IMR-90 (cell line): Measurements from ENCODE around the gene CHMP1B. TPM values are rescaled to one million over a fixed set of nuclear protein-coding genes. Genes with fewer than 3 reads are reported as not detected.

ENCODE experiments used
- ATAC-seq: fragments of 200-7000 bp; cut with Tn5 transposase; 2 replicates; pipeline ENCODE4 v1.9.1; 2020; ENCODE audit warnings: low read depth, mild to moderate bottlenecking, moderate library complexity
- BruUV-seq: library from RNA; stranded (reverse); fragments of 400-500 nt; replicated peaks from 2 replicates; lab custom pipeline; 2021; lab: Mats Ljungman, UMichigan
- CTCF ChIA-PET: fragments of 300-600 bp; formaldehyde crosslinking; extraction: SDS; loops from one replicate; lab custom pipeline; 2021; ENCODE audit warnings: antibody characterized with exemption; lab: Yijun Ruan, JAX
- POLR2A ChIA-PET: fragments of 300-600 bp; sonication (Branson Sonifier 250); formaldehyde crosslinking; loops from one replicate; lab custom pipeline; 2022; ENCODE audit warnings: antibody characterized with exemption; ENCODE audit not compliant: unreplicated experiment; lab: Charles Lee
- DNase-seq: peaks from one replicate; pipeline ENCODE4 v3.0.0; 2013
- H2AFZ ChIP-seq: replicated peaks from 2 replicates; pipeline ENCODE3; 2013; ENCODE audit warnings: low read length, mild to moderate bottlenecking; ENCODE audit not compliant: poor library complexity
- H2AK5ac ChIP-seq: 2 replicates; pipeline ENCODE4 v1.6.1; 2013; ENCODE audit warnings: low read depth, low read length, inconsistent platforms
- H2AK9ac ChIP-seq: replicated peaks from 2 replicates; pipeline ENCODE3; 2013; ENCODE audit warnings: mild to moderate bottlenecking, low read depth, low read length, moderate library complexity; ENCODE audit not compliant: poor library complexity
- H2BK120ac ChIP-seq: 2 replicates; pipeline ENCODE4 v1.6.1; 2013; ENCODE audit warnings: low read depth, low read length, inconsistent platforms
- H2BK15ac ChIP-seq: 3 replicates; pipeline ENCODE4 v1.6.1; 2013; ENCODE audit warnings: low read depth, low read length, inconsistent platforms
- H2BK20ac ChIP-seq: 2 replicates; pipeline ENCODE4 v1.6.1; 2013; ENCODE audit warnings: low read depth, mild to moderate bottlenecking, inconsistent platforms, low read length, moderate library complexity
- H2BK5ac ChIP-seq: 2 replicates; pipeline ENCODE4 v1.6.1; 2013; ENCODE audit warnings: mild to moderate bottlenecking, low read depth, low read length, inconsistent platforms; ENCODE audit not compliant: poor library complexity, severe bottlenecking
- H3K14ac ChIP-seq: replicated peaks from 2 replicates; pipeline ENCODE4 v1.6.1; 2013; ENCODE audit warnings: low read depth, low read length, inconsistent platforms
- H3K18ac ChIP-seq: 2 replicates; pipeline ENCODE4 v1.6.1; 2013; ENCODE audit warnings: low read depth, low read length, control low read depth
- H3K23ac ChIP-seq: 2 replicates; pipeline ENCODE4 v1.6.1; 2013; ENCODE audit warnings: low read depth, low read length, inconsistent platforms
- H3K27ac ChIP-seq: 2 replicates; pipeline ENCODE4 v1.5.1; 2013; ENCODE audit warnings: mild to moderate bottlenecking, control low read depth, low read length; ENCODE audit not compliant: insufficient read depth
- H3K27me3 ChIP-seq: 2 replicates; pipeline ENCODE4 v1.6.1; 2013; ENCODE audit warnings: low read length; ENCODE audit not compliant: control insufficient read depth, insufficient read depth
- H3K36me3 ChIP-seq: 2 replicates; pipeline ENCODE4 v1.6.1; 2013; ENCODE audit warnings: low read length, mixed read lengths; ENCODE audit not compliant: control insufficient read depth, insufficient read depth
- H3K4ac ChIP-seq: 2 replicates; pipeline ENCODE4 v1.6.1; 2013; ENCODE audit warnings: low read depth, low read length, inconsistent platforms
- H3K4me1 ChIP-seq: 2 replicates; pipeline ENCODE4 v1.6.1; 2013; ENCODE audit warnings: low read length, mixed read lengths; ENCODE audit not compliant: control insufficient read depth, insufficient read depth
- H3K4me2 ChIP-seq: 2 replicates; pipeline ENCODE4 v1.6.1; 2013; ENCODE audit warnings: low read depth, mild to moderate bottlenecking, control low read depth, low read length, moderate library complexity
- H3K4me3 ChIP-seq: 2 replicates; pipeline ENCODE4 v1.5.1; 2013; ENCODE audit warnings: low read depth, mild to moderate bottlenecking, control low read depth, low read length, moderate library complexity; ENCODE audit not compliant: insufficient read depth
- H3K56ac ChIP-seq: 2 replicates; pipeline ENCODE4 v1.6.1; 2013; ENCODE audit warnings: low read length, inconsistent platforms; ENCODE audit not compliant: insufficient read depth; ENCODE audit errors: extremely low read depth
- H3K79me1 ChIP-seq, 2 experiments: 2 replicates each; pipeline ENCODE4 v1.6.1; 2013; ENCODE audit warnings: low read length in 2 of 2, inconsistent platforms in 1 of 2, low read depth in 1 of 2
- H3K9ac ChIP-seq: 2 replicates; pipeline ENCODE4 v1.6.1; 2013; ENCODE audit warnings: low read depth, low read length, control low read depth
- H3K9me1 ChIP-seq: 2 replicates; pipeline ENCODE4 v1.6.1; 2013; ENCODE audit warnings: low read length, inconsistent platforms; ENCODE audit not compliant: insufficient read depth
- H3K9me3 ChIP-seq: 2 replicates; pipeline ENCODE4 v1.6.1; 2013; ENCODE audit warnings: low read length; ENCODE audit not compliant: control insufficient read depth, insufficient read depth
- H4K20me1 ChIP-seq: 2 replicates; pipeline ENCODE4 v1.6.1; 2013; ENCODE audit warnings: low read length, inconsistent platforms; ENCODE audit not compliant: insufficient read depth
- H4K5ac ChIP-seq: 2 replicates; pipeline ENCODE4 v1.6.1; 2013; ENCODE audit warnings: mild to moderate bottlenecking, low read depth, low read length, control low read depth
- H4K8ac ChIP-seq, 2 experiments: 2 replicates each; pipeline ENCODE4 v1.6.1; 2013; ENCODE audit warnings: low read depth in 2 of 2, low read length in 2 of 2, control low read depth in 1 of 2, inconsistent platforms in 1 of 2
- H4K91ac ChIP-seq: 2 replicates; pipeline ENCODE4 v1.6.1; 2013; ENCODE audit warnings: low read depth, low read length, inconsistent platforms; ENCODE audit not compliant: insufficient read depth
- BHLHE40 ChIP-seq: fragments of 150-350 bp; IDR thresholded peaks from 2 replicates; pipeline ENCODE4 v1.6.1; 2016; ENCODE audit warnings: mild to moderate bottlenecking, low read depth, low read length
- CEBPB ChIP-seq: IDR thresholded peaks from 2 replicates; pipeline ENCODE4 v1.6.1; 2012; ENCODE audit warnings: low read depth, low read length, improper control_type of control experiment
- CHD1 ChIP-seq: IDR thresholded peaks from 2 replicates; pipeline ENCODE4 v1.6.1; 2012; ENCODE audit warnings: low read depth, low read length, improper control_type of control experiment
- FOS ChIP-seq: fragments of 150-350 bp; IDR thresholded peaks from 2 replicates; pipeline ENCODE4 v1.6.1; 2016; ENCODE audit warnings: low read depth, low read length
- MAFK ChIP-seq: IDR thresholded peaks from 2 replicates; pipeline ENCODE4 v1.6.1; 2012; ENCODE audit warnings: low read depth, low read length, improper control_type of control experiment
- MAZ ChIP-seq: IDR thresholded peaks from 2 replicates; pipeline ENCODE4 v1.6.1; 2012; ENCODE audit warnings: low read depth, mild to moderate bottlenecking, low read length, improper control_type of control experiment, moderate library complexity, borderline replicate concordance
- MXI1 ChIP-seq: IDR thresholded peaks from 2 replicates; pipeline ENCODE4 v1.6.1; 2012; ENCODE audit warnings: low read depth, mild to moderate bottlenecking, low read length, moderate library complexity, borderline replicate concordance
- NFE2L2 ChIP-seq: fragments of 150-350 bp; IDR thresholded peaks from 2 replicates; pipeline ENCODE4 v1.6.1; 2016; ENCODE audit warnings: low read depth, mild to moderate bottlenecking, low read length
- POLR2A ChIP-seq: IDR thresholded peaks from 2 replicates; pipeline ENCODE4 v1.6.1; 2012; ENCODE audit warnings: mild to moderate bottlenecking, low read depth, low read length
- RAD21 ChIP-seq: IDR thresholded peaks from 2 replicates; pipeline ENCODE4 v1.6.1; 2012; ENCODE audit warnings: low read length, improper control_type of control experiment
- RCOR1 ChIP-seq: IDR thresholded peaks from 2 replicates; pipeline ENCODE4 v1.6.1; 2012; ENCODE audit warnings: mild to moderate bottlenecking, low read length, improper control_type of control experiment; ENCODE audit not compliant: insufficient replicate concordance
- RFX5 ChIP-seq: IDR thresholded peaks from 2 replicates; pipeline ENCODE4 v1.8.0; 2012; ENCODE audit warnings: low read depth, mild to moderate bottlenecking, low read length, moderate library complexity
- SMC3 ChIP-seq: fragments of 150-350 bp; IDR thresholded peaks from 2 replicates; pipeline ENCODE4 v1.6.1; 2016; ENCODE audit warnings: low read depth, mild to moderate bottlenecking, antibody characterized with exemption, low read length, moderate library complexity
- WGBS, 2 experiments: methylation state at CpG; one replicate each; pipeline versions ENCODE4 v1.1.5 to v1.1.7; 2013; ENCODE audit warnings: missing lambda C conversion rate in 2 of 2; ENCODE audit not compliant: insufficient read length in 1 of 2; ENCODE audit errors: extremely low coverage in 2 of 2; 5-methylcytosine and 5-hydroxymethylcytosine counted together
- dilution Hi-C: fragments of 300-500 bp; cut with HindIII; formaldehyde crosslinking; loops from one replicate; pipeline ENCODE4 v1.14.3; 2018; ENCODE audit warnings: low sequenced_read_pairs; ENCODE audit not compliant: unreplicated experiment
- in situ Hi-C: fragments of 300-500 bp; cut with MboI; formaldehyde crosslinking; loops from 3 replicates; pipeline ENCODE4 v1.14.3; 2019; ENCODE audit warnings: low sequenced_read_pairs, inconsistent platforms, mixed read lengths
- intact Hi-C: fragments of 100-400 bp; cut with micrococcal nuclease; formaldehyde crosslinking; loops from 2 replicates; pipeline ENCODE4 v1.10.0; 2022
- polyA plus RNA-seq, 3 experiments: library from polyadenylated mRNA; depleted of rRNA; stranded (reverse); fragments of >200 nt; gene quantifications; 2 replicates each; pipeline ENCODE4 v1.2.3, GENCODE V29; 2012; ENCODE audit warnings: low replicate concordance in 1 of 3
- total RNA-seq: library from RNA; depleted of rRNA; stranded (reverse); fragments of >200 nt; gene quantifications from 2 replicates; pipeline ENCODE4 v1.2.3, GENCODE V29; 2012
- TF ChIP-seq, protein P1 (sequence below): fragments of 150-350 bp; IDR thresholded peaks from 2 replicates; pipeline ENCODE4 v1.6.1; 2017; ENCODE audit warnings: mild to moderate bottlenecking, antibody characterized with exemption, low read length, low read depth
- TF ChIP-seq, protein P2 (sequence below): fragments of 150-350 bp; IDR thresholded peaks from 2 replicates; pipeline ENCODE4 v1.6.1; 2016; ENCODE audit warnings: low read depth, mild to moderate bottlenecking, low read length, moderate library complexity, borderline replicate concordance
- TF ChIP-seq, protein P3 (sequence below): conservative IDR thresholded peaks from 2 replicates; pipeline ENCODE4 v1.5.1; 2012; ENCODE audit warnings: mild to moderate bottlenecking, low read depth, low read length, improper control_type of control experiment

CHMP1B gene
- total and polyA plus RNA-seq, 2 of the 4 experiments (the other 2 are of a cell fraction) = 21.1 to 39.4 TPM

DNA sequence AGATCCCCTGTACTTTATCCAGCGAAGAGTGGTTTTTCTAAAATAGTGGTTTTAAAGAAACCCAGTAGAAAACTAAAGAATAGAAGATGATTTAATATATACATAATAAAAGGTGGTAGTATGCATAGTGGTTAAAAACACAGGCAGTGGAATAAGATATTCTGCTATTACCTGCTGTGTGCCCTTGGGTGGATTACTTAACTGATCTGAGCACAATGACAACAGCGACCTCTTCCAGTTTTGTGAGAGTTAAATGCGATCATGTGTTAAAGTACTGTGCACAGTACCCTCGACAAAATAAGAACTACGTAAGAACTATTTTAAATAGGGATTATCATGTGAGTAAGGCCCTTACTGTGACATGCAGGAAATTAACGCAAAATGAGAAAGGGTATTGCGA is 30.0 kb upstream of the CHMP1B start:
- intact Hi-C loops (no loop called here), in situ Hi-C loops (no loop called here), dilution Hi-C loops (no loop called here)
- no peak overlapping the region for H4K8ac ChIP-seq
- no peak overlapping the region for H3K18ac ChIP-seq
- no peak overlapping the region for H3K4me2 ChIP-seq
- no peak overlapping the region for H3K14ac ChIP-seq
- H4K91ac ChIP-seq = no peak overlapping the region
- H2BK15ac ChIP-seq = no peak overlapping the region
- H3K4me1 ChIP-seq = no peaks in the 10 kb centered on the region
- no peaks in the 10 kb centered on the region for H3K79me1 ChIP-seq
- no TSS peak for BruUV-seq
- no peak overlapping the region for H2AFZ ChIP-seq
- H2BK120ac ChIP-seq = no peak overlapping the region
- H3K9ac ChIP-seq = no peak overlapping the region
- ChIA-PET CTCF (no interaction called here), POLR2A (no interaction called here)
- H3K9me3 ChIP-seq = no peaks in the 10 kb centered on the region
- no peak overlapping the region for H3K4ac ChIP-seq
- H3K27ac ChIP-seq = no peak overlapping the region
- H2AK9ac ChIP-seq = no peak overlapping the region
- TF ChIP-seq SMC3 = no peak
- no peak for TF ChIP-seq RCOR1
- no peak for TF ChIP-seq CEBPB
- TF ChIP-seq RFX5 = no peak
- TF ChIP-seq FOS = no peak
- TF ChIP-seq MXI1 = no peak
- TF ChIP-seq, protein P1, sequence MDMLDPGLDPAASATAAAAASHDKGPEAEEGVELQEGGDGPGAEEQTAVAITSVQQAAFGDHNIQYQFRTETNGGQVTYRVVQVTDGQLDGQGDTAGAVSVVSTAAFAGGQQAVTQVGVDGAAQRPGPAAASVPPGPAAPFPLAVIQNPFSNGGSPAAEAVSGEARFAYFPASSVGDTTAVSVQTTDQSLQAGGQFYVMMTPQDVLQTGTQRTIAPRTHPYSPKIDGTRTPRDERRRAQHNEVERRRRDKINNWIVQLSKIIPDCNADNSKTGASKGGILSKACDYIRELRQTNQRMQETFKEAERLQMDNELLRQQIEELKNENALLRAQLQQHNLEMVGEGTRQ = no peak
- no peak for TF ChIP-seq MAFK
- no peak for TF ChIP-seq BHLHE40
- no peak for TF ChIP-seq RAD21
- TF ChIP-seq, protein P2, sequence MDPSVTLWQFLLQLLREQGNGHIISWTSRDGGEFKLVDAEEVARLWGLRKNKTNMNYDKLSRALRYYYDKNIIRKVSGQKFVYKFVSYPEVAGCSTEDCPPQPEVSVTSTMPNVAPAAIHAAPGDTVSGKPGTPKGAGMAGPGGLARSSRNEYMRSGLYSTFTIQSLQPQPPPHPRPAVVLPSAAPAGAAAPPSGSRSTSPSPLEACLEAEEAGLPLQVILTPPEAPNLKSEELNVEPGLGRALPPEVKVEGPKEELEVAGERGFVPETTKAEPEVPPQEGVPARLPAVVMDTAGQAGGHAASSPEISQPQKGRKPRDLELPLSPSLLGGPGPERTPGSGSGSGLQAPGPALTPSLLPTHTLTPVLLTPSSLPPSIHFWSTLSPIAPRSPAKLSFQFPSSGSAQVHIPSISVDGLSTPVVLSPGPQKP = no peak
- TF ChIP-seq, protein P3, sequence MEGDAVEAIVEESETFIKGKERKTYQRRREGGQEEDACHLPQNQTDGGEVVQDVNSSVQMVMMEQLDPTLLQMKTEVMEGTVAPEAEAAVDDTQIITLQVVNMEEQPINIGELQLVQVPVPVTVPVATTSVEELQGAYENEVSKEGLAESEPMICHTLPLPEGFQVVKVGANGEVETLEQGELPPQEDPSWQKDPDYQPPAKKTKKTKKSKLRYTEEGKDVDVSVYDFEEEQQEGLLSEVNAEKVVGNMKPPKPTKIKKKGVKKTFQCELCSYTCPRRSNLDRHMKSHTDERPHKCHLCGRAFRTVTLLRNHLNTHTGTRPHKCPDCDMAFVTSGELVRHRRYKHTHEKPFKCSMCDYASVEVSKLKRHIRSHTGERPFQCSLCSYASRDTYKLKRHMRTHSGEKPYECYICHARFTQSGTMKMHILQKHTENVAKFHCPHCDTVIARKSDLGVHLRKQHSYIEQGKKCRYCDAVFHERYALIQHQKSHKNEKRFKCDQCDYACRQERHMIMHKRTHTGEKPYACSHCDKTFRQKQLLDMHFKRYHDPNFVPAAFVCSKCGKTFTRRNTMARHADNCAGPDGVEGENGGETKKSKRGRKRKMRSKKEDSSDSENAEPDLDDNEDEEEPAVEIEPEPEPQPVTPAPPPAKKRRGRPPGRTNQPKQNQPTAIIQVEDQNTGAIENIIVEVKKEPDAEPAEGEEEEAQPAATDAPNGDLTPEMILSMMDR = no peak
- TF ChIP-seq POLR2A = no peak
- no peak for TF ChIP-seq NFE2L2
- no peak for TF ChIP-seq CHD1
- TF ChIP-seq MAZ = no peak
- H4K20me1 ChIP-seq = no peaks in the 10 kb centered on the region
- no peak overlapping the region for H4K5ac ChIP-seq
- H2AK5ac ChIP-seq = no peak overlapping the region
- H3K56ac ChIP-seq = no peak overlapping the region
- no peaks in the 10 kb centered on the region for H3K9me1 ChIP-seq
- no peak overlapping the region for H3K4me3 ChIP-seq
- no peak for DNase-seq
- no peak overlapping the region for H2BK5ac ChIP-seq
- WGBS, 2 experiments = 93% methylated on average over 6 of the region's 7 CpGs; no CpG with 5 or more reads in 1 of the 2 experiments
- H3K36me3 ChIP-seq = no peaks in the 10 kb centered on the region
- ATAC-seq = no peak
- H3K23ac ChIP-seq = no peak overlapping the region
- peaks cover 8% of the 10 kb centered on the region for H3K27me3 ChIP-seq
- no peak overlapping the region for H2BK20ac ChIP-seq
